Measurements from ENCODE around the gene SGSH.

DNA sequence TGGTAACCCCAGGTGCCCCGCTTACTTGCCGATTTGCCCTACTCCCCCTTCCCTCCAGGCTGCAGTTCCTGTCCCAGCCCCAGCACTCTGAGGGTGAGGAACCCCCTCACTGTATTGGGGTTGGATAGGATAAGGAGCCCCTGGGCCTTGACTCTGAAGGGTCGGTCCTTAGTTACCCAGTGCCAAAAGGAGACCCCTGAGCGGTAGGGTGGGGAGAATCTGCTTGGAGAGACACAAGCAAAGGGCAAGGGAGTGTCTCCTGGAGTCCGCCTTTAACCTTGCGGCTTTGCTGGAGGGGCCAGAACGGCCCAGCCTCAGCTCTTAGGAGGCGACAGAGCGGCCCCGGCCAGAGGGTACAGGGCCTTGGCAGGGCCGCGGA is 37.3 kb downstream of the SGSH start:
- TF ChIP-seq, protein P1, sequence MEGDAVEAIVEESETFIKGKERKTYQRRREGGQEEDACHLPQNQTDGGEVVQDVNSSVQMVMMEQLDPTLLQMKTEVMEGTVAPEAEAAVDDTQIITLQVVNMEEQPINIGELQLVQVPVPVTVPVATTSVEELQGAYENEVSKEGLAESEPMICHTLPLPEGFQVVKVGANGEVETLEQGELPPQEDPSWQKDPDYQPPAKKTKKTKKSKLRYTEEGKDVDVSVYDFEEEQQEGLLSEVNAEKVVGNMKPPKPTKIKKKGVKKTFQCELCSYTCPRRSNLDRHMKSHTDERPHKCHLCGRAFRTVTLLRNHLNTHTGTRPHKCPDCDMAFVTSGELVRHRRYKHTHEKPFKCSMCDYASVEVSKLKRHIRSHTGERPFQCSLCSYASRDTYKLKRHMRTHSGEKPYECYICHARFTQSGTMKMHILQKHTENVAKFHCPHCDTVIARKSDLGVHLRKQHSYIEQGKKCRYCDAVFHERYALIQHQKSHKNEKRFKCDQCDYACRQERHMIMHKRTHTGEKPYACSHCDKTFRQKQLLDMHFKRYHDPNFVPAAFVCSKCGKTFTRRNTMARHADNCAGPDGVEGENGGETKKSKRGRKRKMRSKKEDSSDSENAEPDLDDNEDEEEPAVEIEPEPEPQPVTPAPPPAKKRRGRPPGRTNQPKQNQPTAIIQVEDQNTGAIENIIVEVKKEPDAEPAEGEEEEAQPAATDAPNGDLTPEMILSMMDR (IDR thresholded peaks at IDR 0.05), result no peak
- no peak for TF ChIP-seq POLR2A (IDR thresholded peaks at IDR 0.05)

Measured in testis (tissue), 2 donors.